CD4-positive, alpha-beta T cell (primary cell): ENCODE data around the gene RNF186. TPM values are rescaled to one million over a fixed set of nuclear protein-coding genes. Genes with fewer than 3 reads are reported as not detected.

Source experiments
- ATAC-seq: fragments of 200-7000 bp; cut with Tn5 transposase; one replicate; pipeline ENCODE4 v1.10.0; 2022; ENCODE audit warnings: mild to moderate bottlenecking; ENCODE audit not compliant: poor library complexity
- CTCF ChIA-PET: fragments of 350-600 bp; sonication (Branson Sonifier 250); formaldehyde crosslinking; loops from one replicate; lab custom pipeline; 2021; ENCODE audit warnings: antibody characterized with exemption, inconsistent platforms; lab: Charles Lee
- POLR2A ChIA-PET: fragments of 350-600 bp; sonication (Branson Sonifier 250); formaldehyde crosslinking; loops from one replicate; lab custom pipeline; 2021; ENCODE audit warnings: antibody characterized with exemption, inconsistent platforms; lab: Charles Lee
- DNase-seq, 14 experiments: peaks; one replicate each; pipeline ENCODE4 v3.0.0-alpha.2; 2013 to 2020; ENCODE audit warnings: mixed read lengths in 2 of 14
- H3K27ac ChIP-seq, 2 donors: one replicate each; pipeline versions ENCODE4 v1.5.1 to v1.7.0; 2013; ENCODE audit warnings: low read length in 2 of 2, low read depth in 1 of 2, mild to moderate bottlenecking in 1 of 2
- H3K27me3 ChIP-seq, 2 experiments: 1 replicate in 1 of 2; 2 replicates in 1 of 2; pipeline versions ENCODE4 v1.6.1 to v1.7.0; 2013; ENCODE audit warnings: low read length in 2 of 2, control low read depth in 1 of 2, mild to moderate bottlenecking in 1 of 2, moderate library complexity in 1 of 2; ENCODE audit not compliant: insufficient read depth in 2 of 2, control insufficient read depth in 1 of 2
- H3K36me3 ChIP-seq: one replicate; pipeline ENCODE4 v1.6.1; 2013; ENCODE audit warnings: low read length, control low read depth; ENCODE audit not compliant: insufficient read depth
- H3K4me1 ChIP-seq: one replicate; pipeline ENCODE4 v1.6.1; 2013; ENCODE audit warnings: low read length, control low read depth; ENCODE audit not compliant: insufficient read depth
- H3K4me3 ChIP-seq: one replicate; pipeline ENCODE4 v1.5.1; 2013; ENCODE audit warnings: mild to moderate bottlenecking, low read length, moderate library complexity
- H3K9me3 ChIP-seq, 2 experiments: 1 replicate in 1 of 2; 2 replicates in 1 of 2; pipeline versions ENCODE4 v1.6.1 to v1.7.0; 2013; ENCODE audit warnings: low read length in 2 of 2, mild to moderate bottlenecking in 2 of 2, control low read depth in 1 of 2, moderate library complexity in 1 of 2; ENCODE audit not compliant: control insufficient read depth in 1 of 2, insufficient read depth in 1 of 2
- H3K27ac Mint-ChIP-seq: one replicate; pipeline ENCODE4 v1.8.0; 2020; ENCODE audit warnings: mixed read lengths
- H3K27me3 Mint-ChIP-seq: one replicate; pipeline ENCODE4 v1.8.0; 2021; ENCODE audit warnings: mixed read lengths
- H3K36me3 Mint-ChIP-seq: one replicate; pipeline ENCODE4 v1.8.0; 2021; ENCODE audit warnings: low read depth, mixed read lengths
- H3K4me1 Mint-ChIP-seq: one replicate; pipeline ENCODE4 v1.8.0; 2021; ENCODE audit warnings: low read depth, mixed read lengths
- H3K4me3 Mint-ChIP-seq: one replicate; pipeline ENCODE4 v1.8.0; 2020; ENCODE audit warnings: mild to moderate bottlenecking, mixed read lengths
- H3K9me3 Mint-ChIP-seq: one replicate; pipeline ENCODE4 v1.8.0; 2020; ENCODE audit warnings: mixed read lengths
- CTCF ChIP-seq: fragments of 200-600 bp; IDR thresholded peaks from one replicate; pipeline ENCODE4 v1.8.0; 2022; ENCODE audit warnings: antibody characterized with exemption, mild to moderate bottlenecking
- intact Hi-C, 2 experiments: fragments of 100-400 bp; cut with DNase I in 1 of 2; cut with micrococcal nuclease in 1 of 2; formaldehyde crosslinking; loops; one replicate each; pipeline versions ENCODE4 v1.15.1 to v1.9.0; 2023 to 2025; cut with DNase I, micrococcal nuclease
- total RNA-seq, 174 experiments: library from RNA in 2 of 174; stranded (reverse) in 2 of 174; gene quantifications; one replicate each; pipeline ENCODE4 v1.2.3 and lab custom pipeline; 2021 to 2026

RNF186 gene
- total RNA-seq, 2 experiments from 2014 or later: not detected

- peaks cover 0 to 6% of the 10 kb centered on the region in 2 experiments for H3K9me3 ChIP-seq
- Mint-ChIP-seq H3K4me3 (no peak overlapping the region), H3K4me1 (no peaks in the 10 kb centered on the region), H3K36me3 (no peaks in the 10 kb centered on the region), H3K27me3 (peaks cover 57% of the 10 kb centered on the region), H3K27ac (no peak overlapping the region), H3K9me3 (no peaks in the 10 kb centered on the region)
- intact Hi-C loops: no loop called here
- H3K27ac ChIP-seq: no peak overlapping the region
- ChIA-PET CTCF (no interaction called here), POLR2A (no interaction called here)
- peaks cover 11 to 16% of the 10 kb centered on the region in 2 experiments for H3K27me3 ChIP-seq
- no peak for TF ChIP-seq CTCF
- H3K4me3 ChIP-seq: no peak overlapping the region
- H3K4me1 ChIP-seq: no peaks in the 10 kb centered on the region
- no peak for DNase-seq
- no peaks in the 10 kb centered on the region for H3K36me3 ChIP-seq
- ATAC-seq: no peak
Observed at GRCh38 chr1:19831441-19831840, 16.4 kb upstream of the RNF186 start.

GRCh38 chr1:19828546-19828945, 13.5 kb upstream of the RNF186 start:
- no peak for TF ChIP-seq CTCF
- Mint-ChIP-seq H3K4me1 (no peaks in the 10 kb centered on the region), H3K4me3 (no peak overlapping the region), H3K27ac (no peak overlapping the region), H3K36me3 (no peaks in the 10 kb centered on the region), H3K27me3 (peaks cover 50% of the 10 kb centered on the region), H3K9me3 (no peaks in the 10 kb centered on the region)
- H3K4me3 ChIP-seq: no peak overlapping the region
- ATAC-seq: no peak
- DNase-seq: no peak
- no peaks in the 10 kb centered on the region for H3K4me1 ChIP-seq
- H3K27me3 ChIP-seq: peaks cover 11 to 16% of the 10 kb centered on the region in 2 experiments
- ChIA-PET CTCF (interaction anchor here (1.3 kb wide), 1 partner anchor 10 kb away, joined by 4 read pairs; no protein-coding TSS in a partner anchor), POLR2A (no interaction called here)
- H3K36me3 ChIP-seq: no peaks in the 10 kb centered on the region
- intact Hi-C loops: no loop called here
- peaks cover 0 to 6% of the 10 kb centered on the region in 2 experiments for H3K9me3 ChIP-seq
- H3K27ac ChIP-seq: no peak overlapping the region

GRCh38 chr1:19825298-19825697, 10.2 kb upstream of the RNF186 start:
- H3K4me3 Mint-ChIP-seq: no peak overlapping the region
- no peak overlapping the region for H3K27ac Mint-ChIP-seq
- no peak for TF ChIP-seq CTCF
- no peaks in the 10 kb centered on the region for H3K4me1 ChIP-seq
- DNase-seq: no peak
- no peak overlapping the region for H3K27ac ChIP-seq
- intact Hi-C loops: no loop called here
- no peaks in the 10 kb centered on the region for H3K9me3 ChIP-seq
- CTCF ChIA-PET: no interaction called here
- no peaks in the 10 kb centered on the region for H3K36me3 Mint-ChIP-seq
- no peak for ATAC-seq
- H3K4me1 Mint-ChIP-seq: no peaks in the 10 kb centered on the region
- H3K4me3 ChIP-seq: no peak overlapping the region
- H3K27me3 Mint-ChIP-seq: peaks cover 26% of the 10 kb centered on the region
- no peaks in the 10 kb centered on the region for H3K36me3 ChIP-seq
- peaks cover 0 to 3% of the 10 kb centered on the region in 2 experiments for H3K27me3 ChIP-seq
- POLR2A ChIA-PET: no interaction called here
- no peaks in the 10 kb centered on the region for H3K9me3 Mint-ChIP-seq
